GM23338 (cell line): Measurements from ENCODE around the gene MALRD1. TPM values are rescaled to one million over a fixed set of nuclear protein-coding genes. Genes with fewer than 3 reads are reported as not detected.

Experiments used
- ATAC-seq: fragments of 200-7000 bp; cut with Tn5 transposase; 3 replicates; pipeline ENCODE4 v1.9.1; 2020
- DNase-seq: peaks from one replicate; pipeline ENCODE4 v3.0.0-alpha.2; 2015; ENCODE audit warnings: low spot score
- H2AFZ ChIP-seq: fragments of 200-600 bp; sonication (generic); 2 replicates; pipeline ENCODE4 v1.8.0; 2016; ENCODE audit warnings: antibody characterized with exemption, mild to moderate bottlenecking, moderate library complexity
- H3F3A ChIP-seq: fragments of 200-600 bp; sonication (generic); replicated peaks from 2 replicates; pipeline ENCODE4 v1.8.0; 2017; ENCODE audit warnings: antibody characterized with exemption, mixed run types, low read depth
- H3K27ac ChIP-seq: fragments of 200-600 bp; sonication (generic); 2 replicates; pipeline ENCODE4 v1.6.1; 2016; ENCODE audit warnings: low read depth
- H3K27me3 ChIP-seq: fragments of 200-600 bp; sonication (generic); 2 replicates; pipeline ENCODE4 v1.8.0; 2016; ENCODE audit warnings: mild to moderate bottlenecking, mixed run types, moderate library complexity; ENCODE audit not compliant: insufficient read depth
- H3K36me3 ChIP-seq: fragments of 200-600 bp; sonication (generic); 2 replicates; pipeline ENCODE4 v1.8.0; 2016; ENCODE audit warnings: mild to moderate bottlenecking; ENCODE audit not compliant: insufficient read depth
- H3K4me1 ChIP-seq: fragments of 200-600 bp; sonication (generic); 2 replicates; pipeline ENCODE4 v1.8.0; 2016; ENCODE audit warnings: mild to moderate bottlenecking, moderate library complexity; ENCODE audit not compliant: insufficient read depth
- H3K4me2 ChIP-seq: fragments of 200-600 bp; sonication (generic); 2 replicates; pipeline ENCODE4 v1.7.1; 2017; ENCODE audit warnings: mixed run types
- H3K4me3 ChIP-seq: fragments of 200-600 bp; sonication (generic); 2 replicates; pipeline ENCODE4 v1.6.1; 2016; ENCODE audit warnings: mixed run types
- H3K79me2 ChIP-seq: fragments of 200-600 bp; sonication (generic); replicated peaks from 2 replicates; pipeline ENCODE4 v1.8.0; 2017; ENCODE audit warnings: mild to moderate bottlenecking; ENCODE audit not compliant: insufficient read depth
- H3K9me2 ChIP-seq: fragments of 200-600 bp; sonication (generic); 2 replicates; pipeline ENCODE4 v1.8.0; 2017; ENCODE audit not compliant: insufficient read depth
- H4K20me1 ChIP-seq: fragments of 200-600 bp; sonication (generic); replicated peaks from 2 replicates; pipeline ENCODE4 v1.8.0; 2017; ENCODE audit warnings: mild to moderate bottlenecking; ENCODE audit not compliant: insufficient read depth
- H3K27ac Mint-ChIP-seq: 2 replicates; pipeline ENCODE4 v1.8.0; 2020; ENCODE audit warnings: inconsistent platforms, mild to moderate bottlenecking, moderate library complexity, mixed read lengths
- H3K27me3 Mint-ChIP-seq: 3 replicates; pipeline ENCODE4 v1.8.0; 2022; ENCODE audit warnings: low read depth, mild to moderate bottlenecking, moderate library complexity, mixed read lengths, inconsistent platforms; ENCODE audit not compliant: insufficient read depth, poor library complexity
- H3K36me3 Mint-ChIP-seq: 3 replicates; pipeline ENCODE4 v1.8.0; 2021; ENCODE audit warnings: low read depth, mild to moderate bottlenecking, inconsistent platforms, moderate library complexity, mixed read lengths
- H3K4me1 Mint-ChIP-seq: 3 replicates; pipeline ENCODE4 v1.8.0; 2020; ENCODE audit warnings: mild to moderate bottlenecking, inconsistent platforms, mixed read lengths
- H3K4me3 Mint-ChIP-seq: 3 replicates; pipeline ENCODE4 v1.8.0; 2021; ENCODE audit warnings: moderate library complexity, mild to moderate bottlenecking, inconsistent platforms, mixed read lengths
- H3K9me3 Mint-ChIP-seq: 3 replicates; pipeline ENCODE4 v1.8.0; 2020; ENCODE audit warnings: moderate library complexity, mild to moderate bottlenecking, inconsistent platforms, mixed read lengths
- CREB1 ChIP-seq: fragments of 250-450 bp; sonication (Bioruptor Pico); IDR thresholded peaks from 2 replicates; pipeline ENCODE4 v1.5.0; 2020; ENCODE audit warnings: low read depth, mild to moderate bottlenecking, moderate library complexity
- CTCF ChIP-seq, 2 experiments: fragments of 200-600 bp in 1 of 2; sonication (generic) in 1 of 2; conservative IDR thresholded peaks; 2 replicates each; pipeline versions ENCODE4 v1.5.1 to v1.6.1; 2016 to 2017; ENCODE audit warnings: antibody characterized with exemption in 2 of 2, low read depth in 2 of 2, mild to moderate bottlenecking in 2 of 2, moderate library complexity in 1 of 2
- ETS1 ChIP-seq: IDR thresholded peaks from 2 replicates; pipeline ENCODE4 v1.6.1; 2016; ENCODE audit warnings: antibody characterized with exemption
- EZH2 ChIP-seq: fragments of 200-600 bp; sonication (generic); IDR thresholded peaks from one replicate; pipeline ENCODE4 v1.8.0; 2017; ENCODE audit warnings: antibody characterized with exemption, mild to moderate bottlenecking, low read depth; ENCODE audit not compliant: unreplicated experiment
- EZH2phosphoT487 ChIP-seq: fragments of 200-600 bp; sonication (generic); IDR thresholded peaks from one replicate; pipeline ENCODE4 v1.8.1; 2018; ENCODE audit warnings: antibody characterized with exemption; ENCODE audit not compliant: unreplicated experiment
- JUNB ChIP-seq: IDR thresholded peaks from one replicate; pipeline ENCODE4 v1.6.1; 2016; ENCODE audit warnings: antibody characterized with exemption; ENCODE audit not compliant: unreplicated experiment
- NANOG ChIP-seq: IDR thresholded peaks from 2 replicates; pipeline ENCODE4 v1.6.1; 2016; ENCODE audit warnings: antibody characterized with exemption, borderline replicate concordance
- POLR2AphosphoS5 ChIP-seq: IDR thresholded peaks from 2 replicates; pipeline ENCODE4 v1.6.1; 2016; ENCODE audit warnings: antibody characterized with exemption, low read depth
- REST ChIP-seq: IDR thresholded peaks from one replicate; pipeline ENCODE4 v1.6.1; 2018; ENCODE audit warnings: antibody characterized with exemption; ENCODE audit not compliant: unreplicated experiment
- STAT1 ChIP-seq: IDR thresholded peaks from one replicate; pipeline ENCODE4 v1.6.1; 2016; ENCODE audit warnings: antibody characterized with exemption; ENCODE audit not compliant: unreplicated experiment
- ZNF114 ChIP-seq: fragments of 250-450 bp; sonication (Bioruptor Pico); IDR thresholded peaks from 2 replicates; pipeline ENCODE4 v1.5.0; 2020; ENCODE audit warnings: mild to moderate bottlenecking, moderate library complexity
- ZNF331 ChIP-seq: fragments of 250-450 bp; sonication (Bioruptor Pico); IDR thresholded peaks from 2 replicates; pipeline ENCODE4 v1.5.0; 2020; ENCODE audit warnings: low read depth, mild to moderate bottlenecking, moderate library complexity
- ZNF462 ChIP-seq: fragments of 250-450 bp; sonication (Bioruptor Pico); IDR thresholded peaks from 2 replicates; pipeline ENCODE4 v1.5.0; 2020; ENCODE audit warnings: mild to moderate bottlenecking, moderate library complexity
- polyA plus RNA-seq: library from polyadenylated mRNA; unstranded; fragments of >200 nt; fragmentation: Nextera tagmentation; extraction: Ambion mirVana; gene quantifications from 2 replicates; pipeline ENCODE4 v1.2.1, GENCODE V29; 2016
- total RNA-seq: library from RNA; depleted of rRNA; stranded (reverse); fragments of >200 nt; shearing (Covaris generic); gene quantifications from 2 replicates; pipeline ENCODE4 v1.2.3, GENCODE V29; 2014

Gene MALRD1
- total and polyA plus RNA-seq, 2 experiments from 2014 or later = 0.42 to 1.9 TPM

GRCh38 chr10:19561181-19561580 is 512.6 kb downstream of the MALRD1 start:
- no peak overlapping the region for H3K4me3 ChIP-seq
- ATAC-seq (no peak), DNase-seq (no peak)
- no peak overlapping the region for H3K4me2 ChIP-seq
- no peaks in the 10 kb centered on the region for H3K27me3 ChIP-seq
- no peaks in the 10 kb centered on the region for H3F3A ChIP-seq
- Mint-ChIP-seq H3K4me1 (no peaks in the 10 kb centered on the region), H3K27ac (no peak overlapping the region), H3K9me3 (peaks cover 3% of the 10 kb centered on the region; the same call in 1 of the 3 replicates), H3K36me3 (no peaks in the 10 kb centered on the region), H3K27me3 (no peaks in the 10 kb centered on the region), H3K4me3 (no peak overlapping the region)
- H2AFZ ChIP-seq = no peak overlapping the region
- H4K20me1 ChIP-seq = no peaks in the 10 kb centered on the region
- no peaks in the 10 kb centered on the region for H3K4me1 ChIP-seq
- TF ChIP-seq CTCF (conservative IDR thresholded peaks at IDR 0.05; ENCODE audit: low read depth in 2 of 2) (no peak), ETS1 (no peak), JUNB (no peak), CREB1 (CRISPR knock-in tag) (no peak), POLR2AphosphoS5 (no peak), EZH2 (no peak), EZH2phosphoT487 (no peak), ZNF462 (CRISPR knock-in tag) (no peak), STAT1 (no peak), REST (no peak), ZNF331 (CRISPR knock-in tag) (no peak), ZNF114 (no peak), NANOG (no peak)
- no peaks in the 10 kb centered on the region for H3K79me2 ChIP-seq
- H3K27ac ChIP-seq = no peak overlapping the region
- no peaks in the 10 kb centered on the region for H3K36me3 ChIP-seq
- no peaks in the 10 kb centered on the region for H3K9me2 ChIP-seq
